Gastrocnemius medialis (tissue), 4 donors: ENCODE measurements around the gene PEA15.

Experiments
- POLR2A ChIP-seq, 2 donors: fragments of 450-650 bp; IDR thresholded peaks; one replicate each; pipeline ENCODE4 v1.6.1; 2017; ENCODE audit warnings: antibody characterized with exemption in 2 of 2, mild to moderate bottlenecking in 2 of 2, moderate library complexity in 2 of 2
- TF ChIP-seq, protein P1 (sequence below), 5 experiments: fragments of 450-650 bp in 3 of 5; fragments of 200-600 bp in 2 of 5; sonication (generic) in 2 of 5; IDR thresholded peaks in 4 of 5; conservative IDR thresholded peaks in 1 of 5; 1 replicate in 4 of 5; 2 replicates in 1 of 5; pipeline ENCODE4 v1.5.1; 2016 to 2019; ENCODE audit warnings: antibody characterized with exemption in 5 of 5, mild to moderate bottlenecking in 3 of 5, moderate library complexity in 3 of 5

- TF ChIP-seq, protein P1, sequence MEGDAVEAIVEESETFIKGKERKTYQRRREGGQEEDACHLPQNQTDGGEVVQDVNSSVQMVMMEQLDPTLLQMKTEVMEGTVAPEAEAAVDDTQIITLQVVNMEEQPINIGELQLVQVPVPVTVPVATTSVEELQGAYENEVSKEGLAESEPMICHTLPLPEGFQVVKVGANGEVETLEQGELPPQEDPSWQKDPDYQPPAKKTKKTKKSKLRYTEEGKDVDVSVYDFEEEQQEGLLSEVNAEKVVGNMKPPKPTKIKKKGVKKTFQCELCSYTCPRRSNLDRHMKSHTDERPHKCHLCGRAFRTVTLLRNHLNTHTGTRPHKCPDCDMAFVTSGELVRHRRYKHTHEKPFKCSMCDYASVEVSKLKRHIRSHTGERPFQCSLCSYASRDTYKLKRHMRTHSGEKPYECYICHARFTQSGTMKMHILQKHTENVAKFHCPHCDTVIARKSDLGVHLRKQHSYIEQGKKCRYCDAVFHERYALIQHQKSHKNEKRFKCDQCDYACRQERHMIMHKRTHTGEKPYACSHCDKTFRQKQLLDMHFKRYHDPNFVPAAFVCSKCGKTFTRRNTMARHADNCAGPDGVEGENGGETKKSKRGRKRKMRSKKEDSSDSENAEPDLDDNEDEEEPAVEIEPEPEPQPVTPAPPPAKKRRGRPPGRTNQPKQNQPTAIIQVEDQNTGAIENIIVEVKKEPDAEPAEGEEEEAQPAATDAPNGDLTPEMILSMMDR (IDR thresholded peaks at IDR 0.05 in 4 of 5, conservative IDR thresholded peaks at IDR 0.05 in 1 of 5), result no peak
- TF ChIP-seq POLR2A (IDR thresholded peaks at IDR 0.05), result no peak
Measured at GRCh38 chr1:160227561-160227960, 22.4 kb downstream of the PEA15 start.
